Small intestine (tissue), 7 donors: ENCODE data around the gene RAD51B. TPM values are rescaled to one million over a fixed set of nuclear protein-coding genes. Genes with fewer than 3 reads are reported as not detected.

ENCODE experiments used
- DNase-seq, 2 donors: peaks; one replicate each; pipeline versions ENCODE4 v3.0.0 to v3.0.0-alpha.2; 2013
- FAIRE-seq: peaks from 2 replicates; lab custom pipeline; 2012; peaks lifted over from hg19 to GRCh38; lab: Jason Lieb, UNC
- H3K27ac ChIP-seq, 3 donors: one replicate each; pipeline ENCODE4 v1.5.1; 2013; ENCODE audit warnings: low read length in 2 of 3, mild to moderate bottlenecking in 2 of 3, control low read depth in 1 of 3, inconsistent platforms in 1 of 3, low read depth in 1 of 3, moderate library complexity in 1 of 3
- H3K27me3 ChIP-seq, 3 donors: one replicate each; pipeline ENCODE4 v1.6.1; 2013; ENCODE audit warnings: low read length in 3 of 3, inconsistent platforms in 1 of 3; ENCODE audit not compliant: control insufficient read depth in 3 of 3, insufficient read depth in 3 of 3
- H3K36me3 ChIP-seq, 3 donors: one replicate each; pipeline ENCODE4 v1.6.1; 2013; ENCODE audit warnings: low read length in 3 of 3, inconsistent platforms in 1 of 3, low read depth in 1 of 3, mild to moderate bottlenecking in 1 of 3, moderate library complexity in 1 of 3; ENCODE audit not compliant: control insufficient read depth in 3 of 3, insufficient read depth in 2 of 3
- H3K4me1 ChIP-seq, 3 donors: one replicate each; pipeline ENCODE4 v1.6.1; 2013; ENCODE audit warnings: low read length in 2 of 3, inconsistent platforms in 1 of 3, low read depth in 1 of 3, mild to moderate bottlenecking in 1 of 3, moderate library complexity in 1 of 3; ENCODE audit not compliant: control insufficient read depth in 3 of 3, insufficient read depth in 2 of 3
- H3K4me3 ChIP-seq, 3 donors: one replicate each; pipeline ENCODE4 v1.5.1; 2013; ENCODE audit warnings: low read length in 3 of 3, control low read depth in 1 of 3, inconsistent platforms in 1 of 3, low read depth in 1 of 3, mild to moderate bottlenecking in 1 of 3, moderate library complexity in 1 of 3
- H3K9me3 ChIP-seq, 2 donors: one replicate each; pipeline ENCODE4 v1.6.1; 2013; ENCODE audit warnings: low read depth in 1 of 2, low read length in 1 of 2; ENCODE audit not compliant: control insufficient read depth in 2 of 2, insufficient read depth in 1 of 2
- WGBS, 3 donors: extraction: QIAGEN DNeasy Blood & Tissue Kit; methylation state at CpG; one replicate each; pipeline ENCODE4 v1.1.7; 2013; 5-methylcytosine and 5-hydroxymethylcytosine counted together
- polyA plus RNA-seq, 4 donors: library from polyadenylated mRNA; stranded (reverse) in 3 of 4; unstranded in 1 of 4; fragments of 200-250 nt in 3 of 4; fragments of 120-200 nt in 1 of 4; gene quantifications; one replicate each; pipeline versions ENCODE4 v1.2.1 to v1.2.3, GENCODE V29; 2013
- donor health status: healthy with polysubstance abuse.
- donor health status: control.
- donor health status: control.
- donor health status: Bipolar disorder and iron deficiency.
- donor health status: healthy.

RAD51B gene
- polyA plus RNA-seq, 4 donors = 1.1 to 9.0 (median 4.1) TPM

DNA sequence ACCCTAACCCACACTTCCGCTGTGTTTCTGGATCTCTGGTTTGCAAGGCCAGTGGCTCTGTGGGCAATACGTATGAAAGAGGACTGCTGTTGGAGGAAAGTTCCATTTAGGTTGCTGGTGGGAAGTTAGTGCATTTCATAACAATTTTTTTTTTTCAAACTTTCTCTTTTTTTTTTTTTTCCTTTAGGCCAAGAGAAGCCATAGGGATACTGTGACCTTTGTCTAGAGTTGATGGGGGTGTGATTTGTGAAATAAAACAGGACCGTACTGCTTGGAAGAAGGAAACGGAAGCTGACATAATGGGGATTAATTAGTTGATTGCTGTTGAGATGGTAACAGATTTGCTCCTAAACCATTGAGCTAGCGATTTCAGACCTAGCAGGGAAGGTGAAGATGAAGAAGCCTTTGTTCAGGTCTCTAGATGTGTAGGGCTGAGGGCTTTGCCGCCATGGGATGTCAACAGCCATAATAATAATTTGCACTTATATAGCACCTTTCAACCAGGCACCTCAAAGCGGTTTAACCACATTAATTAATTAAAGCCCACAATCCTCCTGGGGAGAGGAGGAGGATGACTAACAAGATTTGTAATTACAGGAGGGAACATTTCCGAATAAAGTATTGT lies 658.0 kb downstream of the RAD51B start:
- FAIRE-seq = no peak
- H3K27ac ChIP-seq = no peak overlapping the region
- DNase-seq = no peak

DNA sequence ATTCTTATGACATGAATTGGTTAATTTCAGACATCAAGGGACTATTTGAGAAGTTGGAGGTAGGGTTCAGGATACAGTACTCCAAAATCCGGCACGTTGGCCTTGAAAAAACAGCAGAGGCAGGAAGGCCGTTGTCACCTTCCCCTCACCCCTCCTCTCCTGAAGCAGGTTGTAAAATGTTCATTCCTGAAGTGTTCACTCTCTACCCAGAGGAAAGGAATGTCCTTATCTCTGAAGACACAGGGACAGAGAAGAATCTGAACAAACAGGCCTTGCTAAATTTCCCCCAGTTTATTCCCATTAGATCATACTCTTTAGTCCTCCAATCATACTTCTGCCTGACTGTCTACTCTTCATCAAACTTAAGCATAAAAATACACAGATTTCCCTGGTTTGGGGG lies 659.7 kb downstream of the RAD51B start:
- no peak overlapping the region for H3K4me3 ChIP-seq
- H3K27me3 ChIP-seq = no peaks in the 10 kb centered on the region
- peaks cover 0 to 11% (median 8%) of the 10 kb centered on the region in 3 donors for H3K4me1 ChIP-seq
- 26 to 68% (median 53%) methylated on average over 3 of the region's 3 CpGs for WGBS, 3 donors
- DNase-seq (peak in 1 of 2 donors; percentile 42), FAIRE-seq (no peak)
- H3K27ac ChIP-seq = no peak overlapping the region
- H3K36me3 ChIP-seq = no peaks in the 10 kb centered on the region
- no peaks in the 10 kb centered on the region for H3K9me3 ChIP-seq

More for the DNA sequence above, 658.0 kb downstream of the RAD51B start:
- Histone ChIP-seq H3K27me3 (no peaks in the 10 kb centered on the region), H3K9me3 (no peaks in the 10 kb centered on the region), H3K4me3 (no peak overlapping the region), H3K36me3 (peaks cover 0 to 2% (median 0%) of the 10 kb centered on the region in 3 donors), H3K4me1 (peaks cover 0 to 8% (median 3%) of the 10 kb centered on the region in 3 donors)
- 87 to 90% (median 89%) methylated on average over 8 of the region's 8 CpGs for WGBS, 3 donors

DNA sequence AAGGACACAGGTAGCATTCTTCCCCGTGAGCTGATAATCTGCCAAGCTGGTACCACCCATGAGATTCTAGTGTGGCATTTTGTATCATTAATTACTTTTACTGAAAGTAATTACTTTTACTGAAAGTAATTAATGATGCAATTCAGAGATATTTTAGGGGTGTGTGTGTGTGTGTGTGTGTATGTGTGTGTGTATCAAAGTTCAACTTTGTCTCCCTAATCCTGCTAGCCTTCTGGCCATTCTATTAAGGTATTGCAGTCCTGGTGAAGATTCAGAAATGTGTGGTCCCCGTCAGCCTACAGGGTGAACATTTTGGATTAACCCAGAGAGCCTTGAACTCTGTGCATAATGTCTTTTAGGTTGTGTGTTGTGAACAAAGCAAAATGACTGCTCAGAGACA lies 662.4 kb downstream of the RAD51B start:
- H3K27me3 ChIP-seq = no peaks in the 10 kb centered on the region
- H3K4me3 ChIP-seq = no peak overlapping the region
- FAIRE-seq (no peak), DNase-seq (peak in 1 of 2 donors; percentile 20)
- no peaks in the 10 kb centered on the region for H3K36me3 ChIP-seq
- no peak overlapping the region for H3K27ac ChIP-seq
- H3K4me1 ChIP-seq = peaks cover 0 to 25% (median 15%) of the 10 kb centered on the region in 3 donors
- no peaks in the 10 kb centered on the region for H3K9me3 ChIP-seq
- WGBS, 3 donors = 55 to 77% (median 77%) methylated on average over 2 of the region's 2 CpGs

DNA sequence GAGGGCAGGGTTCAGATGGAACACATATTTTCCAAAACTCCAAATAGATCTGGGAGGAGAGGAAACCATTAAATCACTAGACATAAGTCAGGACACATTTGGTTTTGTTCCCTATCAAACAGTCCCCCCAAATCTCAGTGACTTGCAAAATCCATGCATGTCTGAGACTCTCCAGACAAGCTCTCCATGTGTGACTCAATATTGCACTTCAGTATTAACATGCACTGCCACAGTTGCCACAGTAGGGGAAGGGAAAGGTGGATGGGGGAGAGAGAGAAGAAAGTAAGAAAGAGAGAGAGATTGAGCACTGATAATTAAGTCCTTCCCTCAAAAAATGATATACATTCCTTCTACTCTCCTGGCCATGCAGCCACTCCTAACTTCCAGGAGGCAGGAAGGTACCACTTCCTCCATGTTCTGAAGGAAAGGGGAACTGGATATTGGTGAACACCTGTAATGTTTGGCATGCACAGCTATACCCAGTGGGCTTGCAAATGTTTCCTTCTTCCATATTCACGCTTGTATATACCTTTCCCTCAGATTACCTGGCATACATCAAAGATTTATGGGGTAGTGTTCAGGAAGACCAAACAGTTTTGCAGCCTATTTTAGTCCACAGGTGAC lies 663.3 kb downstream of the RAD51B start:
- DNase-seq (no peak), FAIRE-seq (no peak)
- H3K27me3 ChIP-seq = no peaks in the 10 kb centered on the region
- peaks cover 0 to 26% (median 15%) of the 10 kb centered on the region in 3 donors for H3K4me1 ChIP-seq
- H3K36me3 ChIP-seq = no peaks in the 10 kb centered on the region
- no peaks in the 10 kb centered on the region for H3K9me3 ChIP-seq
- no peak overlapping the region for H3K4me3 ChIP-seq
- H3K27ac ChIP-seq = peak overlapping the region in 1 of 3 donors; percentile 70
- WGBS, 3 donors = 90 to 100% (median 94%) methylated on average over 1 of the region's 1 CpG

DNA sequence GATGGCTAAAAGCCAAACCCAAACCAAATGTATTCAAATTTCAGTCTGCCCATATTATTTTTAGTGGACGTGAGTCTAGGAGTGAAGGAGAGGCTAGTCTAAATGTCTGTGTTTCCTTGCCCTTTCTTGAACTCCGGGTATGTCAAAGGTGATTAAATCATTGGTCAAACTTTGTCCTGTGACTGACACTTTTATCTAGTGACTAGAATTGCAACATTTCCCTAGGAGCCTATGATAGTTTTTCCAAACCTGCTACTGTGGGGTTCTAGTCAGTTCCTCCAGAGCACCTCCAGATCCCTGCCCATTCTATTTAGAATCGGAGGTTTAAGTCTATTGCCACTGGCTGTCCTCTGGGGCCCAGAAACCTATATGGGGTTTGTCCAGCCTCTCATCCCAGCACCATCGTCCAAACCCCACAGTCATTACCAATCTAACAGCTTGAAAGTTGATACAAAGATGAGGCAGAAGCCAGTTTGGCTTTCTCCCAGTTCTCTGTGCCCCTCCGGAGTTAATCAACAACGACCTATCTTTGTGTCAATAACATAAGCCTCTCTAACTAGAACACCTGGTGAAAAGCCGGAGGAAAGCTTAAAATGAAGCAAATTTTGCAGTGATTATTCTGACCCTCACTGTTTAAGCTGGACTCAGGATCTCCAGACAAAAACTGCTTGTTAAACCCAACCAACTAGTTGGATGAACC lies 666.6 kb downstream of the RAD51B start:
- no peaks in the 10 kb centered on the region for H3K27me3 ChIP-seq
- H3K4me1 ChIP-seq = peaks cover 0 to 28% (median 15%) of the 10 kb centered on the region in 3 donors
- peak; percentile 38 to 48 for DNase-seq
- H3K9me3 ChIP-seq = no peaks in the 10 kb centered on the region
- H3K36me3 ChIP-seq = no peaks in the 10 kb centered on the region
- WGBS, 3 donors = 39 to 71% (median 58%) methylated on average over 7 of the region's 7 CpGs
- H3K27ac ChIP-seq = peak overlapping the region in 1 of 3 donors; percentile 57
- no peak overlapping the region for H3K4me3 ChIP-seq
- no peak for FAIRE-seq

DNA sequence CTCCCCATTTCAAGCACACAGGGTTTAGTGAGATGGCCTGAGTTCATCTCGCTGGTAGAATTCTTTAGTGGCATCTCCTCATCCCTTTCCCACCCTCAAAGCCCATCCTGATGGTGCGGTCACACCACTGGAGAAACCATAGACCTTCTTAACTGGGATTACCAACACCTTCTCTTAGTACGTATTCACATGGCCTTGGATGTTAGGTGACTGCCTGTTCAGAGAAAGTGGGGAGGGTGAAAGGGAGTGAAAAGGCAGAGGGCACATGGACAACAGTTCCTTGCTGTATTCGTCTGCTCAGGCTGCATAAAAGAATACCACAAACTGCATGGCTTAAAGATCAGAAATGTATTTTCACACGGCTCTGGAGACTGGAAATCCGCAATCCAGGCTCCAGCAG lies 667.2 kb downstream of the RAD51B start:
- no peak overlapping the region for H3K4me3 ChIP-seq
- no peak for FAIRE-seq
- no peaks in the 10 kb centered on the region for H3K36me3 ChIP-seq
- no peak for DNase-seq
- WGBS, 3 donors = 91 to 94% (median 92%) methylated on average over 6 of the region's 6 CpGs
- H3K27ac ChIP-seq = peak overlapping the region in 1 of 3 donors; percentile 57
- no peaks in the 10 kb centered on the region for H3K27me3 ChIP-seq
- H3K4me1 ChIP-seq = peaks cover 0 to 33% (median 15%) of the 10 kb centered on the region in 3 donors
- no peaks in the 10 kb centered on the region for H3K9me3 ChIP-seq

DNA sequence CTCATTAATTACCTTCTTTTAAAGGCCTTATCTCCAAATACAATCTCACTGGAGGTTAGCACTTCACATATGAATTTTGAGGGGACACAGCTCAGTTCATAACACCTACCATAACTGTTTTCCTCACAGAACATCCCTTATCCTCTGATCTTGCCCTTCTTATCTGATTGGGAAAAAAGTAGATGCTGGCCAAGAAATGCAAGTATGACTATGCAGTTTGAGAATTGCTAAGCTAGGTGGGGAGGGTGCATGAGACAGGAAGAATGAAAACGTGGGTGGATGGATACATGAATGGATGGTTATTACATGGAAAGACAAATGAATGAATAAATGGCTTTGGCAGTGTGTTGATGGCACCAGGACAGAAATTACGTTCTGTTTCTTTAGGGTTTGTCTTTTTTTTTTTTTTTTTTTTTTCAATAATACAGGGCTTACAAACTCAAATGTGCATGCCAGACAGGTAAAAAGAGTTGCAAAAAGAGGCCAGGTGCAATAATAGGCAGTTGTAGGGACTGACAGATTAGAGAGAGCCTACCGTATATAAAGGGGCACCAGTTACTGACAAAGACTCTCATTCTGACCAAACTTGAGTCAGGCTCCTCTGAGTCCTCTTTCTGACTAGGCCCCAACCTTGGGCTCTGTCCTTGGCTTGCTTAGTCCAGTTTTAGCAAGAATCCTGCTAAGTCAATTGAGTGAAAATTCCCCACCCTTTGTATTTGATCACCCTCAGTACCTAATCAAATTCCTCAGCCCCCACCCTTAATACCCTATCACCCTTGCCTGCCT lies 668.4 kb downstream of the RAD51B start:
- H3K27ac ChIP-seq = no peak overlapping the region
- FAIRE-seq = no peak

DNA sequence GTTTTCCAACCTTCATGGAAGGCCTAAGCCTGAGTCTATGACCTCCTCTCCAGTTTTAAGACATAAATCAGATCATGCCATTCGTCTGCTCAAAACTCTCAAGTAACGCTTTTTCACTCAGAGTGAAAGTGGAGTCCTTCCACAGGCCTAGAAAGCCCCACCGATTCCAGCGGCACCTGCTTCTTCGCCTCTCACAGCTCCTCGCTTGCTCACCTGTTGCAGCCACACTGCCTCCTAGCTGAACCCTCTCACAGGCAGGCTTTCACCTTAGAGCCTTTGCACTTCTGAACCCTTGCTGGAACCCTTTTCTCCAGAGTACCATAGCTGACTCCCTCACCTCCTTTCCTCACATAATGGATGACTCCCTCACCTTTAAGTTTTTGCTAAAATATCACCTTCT lies 672.2 kb downstream of the RAD51B start:
- Histone ChIP-seq H3K27me3 (no peaks in the 10 kb centered on the region), H3K9me3 (no peaks in the 10 kb centered on the region), H3K27ac (peak overlapping the region in 1 of 3 donors; percentile 73), H3K36me3 (no peaks in the 10 kb centered on the region), H3K4me3 (no peak overlapping the region), H3K4me1 (peaks cover 0 to 28% (median 0%) of the 10 kb centered on the region in 3 donors)
- DNase-seq = no peak
- 93 to 97% (median 96%) methylated on average over 6 of the region's 6 CpGs for WGBS, 3 donors
- FAIRE-seq = no peak

More for the DNA sequence above, 668.4 kb downstream of the RAD51B start:
- Histone ChIP-seq H3K36me3 (no peaks in the 10 kb centered on the region), H3K27me3 (no peaks in the 10 kb centered on the region), H3K4me3 (no peak overlapping the region), H3K4me1 (peaks cover 0 to 41% (median 11%) of the 10 kb centered on the region in 3 donors), H3K9me3 (no peaks in the 10 kb centered on the region)
- no peak for DNase-seq
- 81 to 87% (median 87%) methylated on average over 3 of the region's 3 CpGs for WGBS, 3 donors
